Uterine smooth muscle cell (primary cell): ENCODE results near the gene C7. TPM values are rescaled to one million over a fixed set of nuclear protein-coding genes. Genes with fewer than 3 reads are reported as not detected.

Experiments used
- total RNA-seq: library from RNA; depleted of rRNA; stranded (reverse); fragments of >200 nt; gene quantifications from 2 replicates; pipeline ENCODE4 v1.2.3, GENCODE V29; 2014

Gene C7
- total RNA-seq = 0.12 TPM in 1 of 2 replicates, not detected in the other

DNA sequence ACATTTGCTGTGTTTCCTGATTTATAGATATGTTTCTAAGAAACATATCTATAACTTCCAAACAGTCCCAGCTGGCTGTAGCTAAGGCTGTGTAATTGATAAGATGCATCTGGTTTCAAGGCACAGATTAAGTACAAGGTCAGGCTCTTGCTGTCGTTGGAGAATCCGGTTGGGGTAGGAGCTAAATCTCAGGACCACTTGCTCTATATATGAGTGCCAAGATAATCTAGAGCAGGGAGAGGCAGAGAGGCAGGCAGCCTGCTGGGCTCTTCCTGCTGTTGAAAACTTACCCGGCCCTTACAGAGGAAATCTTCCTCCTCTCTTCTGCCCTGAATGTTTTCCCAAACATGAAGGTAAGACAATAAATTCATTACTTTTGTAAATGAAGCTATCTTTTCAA is at the start of gene C7:
TSS of gene C7 (plus strand) at position 234 of the 400 bp plus-strand sequence. CDS start at position 348, 114 bp downstream.

Other genes with a start within 250 kb of the C7 start
- 2.9 and 4.3 TPM in 2 replicates for gene PTGER4, start 229.6 kb upstream of the C7 start, total RNA-seq
- gene TTC33, start 153.5 kb upstream of the C7 start, total RNA-seq = 18.7 and 18.9 TPM in 2 replicates
- gene PRKAA1, start 111.1 kb upstream of the C7 start, total RNA-seq = 101 and 117 TPM in 2 replicates
- 205 and 457 TPM in 2 replicates for gene RPL37, start 74.3 kb upstream of the C7 start, total RNA-seq
- gene CARD6, start 68.1 kb upstream of the C7 start, total RNA-seq = 5.9 and 7.4 TPM in 2 replicates
- gene MROH2B, start 161.8 kb downstream of the C7 start, total RNA-seq = not detected in 2 replicates